ENCODE measurements around the gene SNX25.
"Not testable (repeated sequence)": the region's sequence is repeated elsewhere in the genome, so short reads cannot be mapped to it uniquely, and the experiment has no call there.

The SNX25 gene

GRCh38 chr4:185209031-185209851, at the start of gene SNX25:
Gene SNX25 (plus strand): TSS chr4:185209598. CDS start chr4:185209827, 229 bp downstream.
- peak; percentile 75 for DNase-seq

DNA sequence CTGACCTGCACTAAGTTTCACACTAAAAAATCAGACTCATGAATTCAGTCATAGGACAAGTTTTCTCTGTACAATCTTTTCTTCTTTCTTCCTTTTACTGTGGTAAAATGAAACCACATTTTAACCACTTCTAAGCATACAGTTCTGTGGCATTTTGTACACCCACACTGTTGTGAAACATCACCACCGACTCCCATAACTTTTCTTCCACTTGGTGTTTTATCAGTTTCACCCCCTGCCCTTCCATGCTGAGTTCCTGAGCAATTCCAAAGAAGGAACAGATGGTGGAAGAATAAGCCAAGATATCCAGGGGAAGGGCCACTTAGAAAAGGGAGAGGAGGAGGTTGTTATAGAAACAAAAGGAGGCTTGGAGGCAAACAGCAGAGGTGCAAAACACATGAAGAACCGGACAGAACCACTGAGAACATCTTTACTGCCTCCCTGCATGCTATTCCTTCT, 43.8 kb upstream of the SNX25 start:
- DNase-seq: no peak

DNA sequence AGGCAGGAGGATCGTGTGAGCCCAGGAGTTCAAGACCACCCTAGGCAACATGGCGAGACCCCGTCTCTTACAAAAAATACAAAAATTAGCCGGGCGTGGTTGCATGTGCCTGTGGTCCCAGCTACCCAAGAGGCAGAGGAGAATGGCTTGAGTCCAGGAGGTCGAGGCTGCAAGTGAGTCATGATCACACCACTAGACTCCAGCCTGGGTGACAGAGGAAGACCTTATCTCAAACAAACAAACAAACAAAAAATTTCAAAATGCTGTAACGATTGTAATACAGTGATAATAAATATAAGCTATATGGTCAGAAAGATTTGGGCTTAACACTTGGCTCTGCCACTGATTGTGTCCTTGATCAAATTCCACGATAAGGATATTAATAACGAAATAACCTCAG, 42.2 kb upstream of the SNX25 start:
- DNase-seq: no peak

GRCh38 chr4:185171373-185172071, 37.9 kb upstream of the SNX25 start:
- no peak for DNase-seq

GRCh38 chr4:185179488-185179887, 29.9 kb upstream of the SNX25 start:
- DNase-seq: no peak

GRCh38 chr4:185182239-185182638, 27.2 kb upstream of the SNX25 start:
- no peak for DNase-seq

GRCh38 chr4:185183622-185184281, 25.6 kb upstream of the SNX25 start:
- peak; percentile 86 for DNase-seq

DNA sequence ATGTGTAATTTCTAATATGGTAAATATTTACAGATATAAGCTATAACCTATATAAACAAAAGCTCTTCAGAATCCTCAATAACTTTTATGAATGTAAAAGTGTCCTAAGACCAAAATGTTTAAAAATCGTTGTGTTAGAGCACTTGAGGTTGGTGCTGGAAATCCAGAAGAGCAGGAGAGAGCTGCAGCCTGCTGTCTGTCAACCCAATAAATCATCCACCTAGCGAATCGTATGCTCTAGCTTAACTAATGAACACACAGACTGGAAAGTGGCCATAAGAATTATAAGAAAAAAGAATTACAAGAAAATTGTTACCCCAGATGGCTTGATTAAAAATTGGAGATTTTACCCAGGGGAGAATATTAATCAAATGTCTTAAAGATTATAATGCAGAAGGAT, 22.6 kb upstream of the SNX25 start:
- DNase-seq: no peak

GRCh38 chr4:185189606-185190305, 19.6 kb upstream of the SNX25 start:
- no peak for DNase-seq

DNA sequence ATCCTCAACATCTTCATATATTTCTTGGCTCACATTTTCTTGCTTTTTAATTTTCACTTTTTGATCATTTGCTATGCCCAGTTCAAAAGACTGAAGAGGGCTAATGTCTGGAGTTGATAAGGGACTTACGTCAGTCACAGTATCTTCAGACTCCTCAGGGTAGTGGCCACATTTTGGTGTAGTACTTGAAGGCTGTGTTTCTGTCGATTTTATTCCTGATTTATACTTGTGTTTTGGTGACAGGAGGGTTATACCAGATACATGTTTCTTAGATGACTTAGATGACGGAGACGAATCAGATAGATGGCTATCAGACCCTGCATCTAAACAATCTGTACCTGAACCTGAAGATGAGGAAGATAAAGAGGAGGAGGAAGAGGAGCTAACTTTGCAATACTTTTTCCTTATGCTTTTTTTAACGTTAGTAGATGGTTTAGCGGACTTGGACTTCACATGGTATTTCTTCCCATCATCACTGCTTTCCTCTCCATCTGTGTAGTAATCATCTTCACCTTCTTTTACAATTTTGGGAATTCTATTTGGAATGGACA, 19.0 kb upstream of the SNX25 start:
- DNase-seq: no peak

- DNase-seq: no peak
These were observed 17.3 kb upstream of the SNX25 start for GRCh38 chr4:185192059-185192458.

DNA sequence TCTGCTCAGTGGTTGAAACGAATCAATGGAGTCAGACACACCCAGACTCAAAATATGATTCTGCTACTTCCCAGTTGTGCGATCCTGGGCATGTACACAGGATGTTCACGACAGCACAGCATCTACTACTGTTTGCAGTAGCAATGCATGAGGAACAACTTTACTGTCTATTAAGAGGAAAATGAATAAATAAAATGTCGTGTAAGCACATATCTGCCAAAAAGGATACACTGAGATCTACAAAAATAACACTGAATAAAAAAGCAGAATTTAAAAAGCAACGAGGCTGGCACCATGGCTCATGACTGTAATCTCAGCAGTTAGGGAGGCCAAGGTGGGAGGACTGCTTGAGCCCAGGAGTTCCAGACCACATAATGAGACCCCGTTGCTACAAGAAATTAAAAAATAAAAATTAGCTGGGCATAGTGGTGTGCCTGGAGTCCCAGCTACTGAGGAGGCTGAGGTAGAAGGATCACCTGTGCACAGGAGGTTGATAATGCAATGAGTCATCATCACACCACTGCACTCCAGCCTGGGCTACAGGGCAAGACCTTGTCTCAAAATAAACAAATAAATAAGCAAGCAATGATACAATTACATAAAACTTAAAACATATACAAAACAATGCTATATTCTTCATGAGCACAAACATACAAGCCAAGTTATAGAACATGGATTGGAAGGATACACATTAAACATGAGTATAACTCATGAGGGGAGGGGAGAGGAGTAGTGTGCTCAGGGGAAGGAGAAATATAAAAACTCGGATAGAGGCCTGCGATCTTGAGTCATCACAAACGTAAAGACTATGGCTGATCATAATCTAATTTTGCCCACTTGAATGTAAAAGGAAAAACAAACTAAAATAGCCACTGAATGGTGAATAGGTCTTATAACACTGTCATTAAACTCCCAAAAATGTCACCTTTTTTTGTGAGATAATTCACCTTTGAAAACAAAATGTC, 14.2 kb upstream of the SNX25 start:
- DNase-seq: no peak

DNA sequence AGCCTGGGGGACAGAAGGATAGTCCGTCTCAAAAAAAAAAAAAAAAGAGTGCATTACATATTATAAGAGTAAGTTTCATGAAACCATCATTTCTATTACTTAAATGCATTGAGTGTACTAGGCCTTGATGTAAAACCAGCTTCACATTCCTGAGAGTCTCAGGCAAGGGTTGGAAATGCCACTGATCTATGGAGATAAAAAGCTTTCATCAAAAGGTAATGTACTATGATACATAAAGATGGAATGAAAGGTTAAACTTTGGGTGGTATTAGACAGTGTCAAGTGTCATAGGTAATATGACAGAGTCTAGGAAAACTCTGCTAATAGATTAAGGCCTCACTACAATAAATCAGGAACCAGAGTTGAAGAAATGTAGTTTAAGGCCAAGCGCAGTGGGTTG, 13.0 kb upstream of the SNX25 start:
- no peak for DNase-seq

GRCh38 chr4:185198189-185198588, 11.2 kb upstream of the SNX25 start:
- DNase-seq: not testable (repeated sequence)

GRCh38 chr4:185201977-185202962, 7.1 kb upstream of the SNX25 start:
- DNase-seq: no peak

- DNase-seq: no peak
These were observed 6.4 kb upstream of the SNX25 start for GRCh38 chr4:185202984-185203485.

GRCh38 chr4:185203486-185204237, 5.7 kb upstream of the SNX25 start, which contains the start of gene CFAP97:
Gene CFAP97 (minus strand): TSS chr4:185204000. CDS start chr4:185191196, 12,804 bp downstream.
- peak; percentile 78 for DNase-seq

GRCh38 chr4:185204238-185204910, 5.0 kb upstream of the SNX25 start:
- DNase-seq: peak; percentile 5
